GM10248 (cell line): Measurements from ENCODE around the gene BABAM2.

Experiments used
- CTCF ChIA-PET: fragments of 300-600 bp; sonication (Branson Sonifier 250); formaldehyde crosslinking; extraction: SDS; loops from one replicate; lab custom pipeline; 2021; ENCODE audit warnings: antibody characterized with exemption; lab: Yijun Ruan, JAX
- POLR2A ChIA-PET: fragments of 350-650 bp; sonication (Branson Sonifier 250); formaldehyde crosslinking; extraction: SDS; loops from one replicate; lab custom pipeline; 2020; ENCODE audit warnings: antibody characterized with exemption; lab: Yijun Ruan, JAX
- DNase-seq: peaks from one replicate; pipeline ENCODE4 v3.0.0; 2012; ENCODE audit errors: extremely low spot score
- CTCF ChIP-seq: IDR thresholded peaks from 2 replicates; pipeline ENCODE4 v1.5.1; 2012; ENCODE audit warnings: mild to moderate bottlenecking, low read depth; ENCODE audit errors: extremely low read depth, missing control alignments, control extremely low read depth

The BABAM2 gene

GRCh38 chr2:28080911-28081310 is 190.4 kb downstream of the BABAM2 start:
- TF ChIP-seq CTCF, result no peak
- no peak for DNase-seq
- ChIA-PET CTCF (no interaction called here), POLR2A (no interaction called here)

GRCh38 chr2:28082131-28082530 is 191.6 kb downstream of the BABAM2 start:
- DNase-seq, result no peak
- CTCF ChIA-PET, result no interaction called here

DNA sequence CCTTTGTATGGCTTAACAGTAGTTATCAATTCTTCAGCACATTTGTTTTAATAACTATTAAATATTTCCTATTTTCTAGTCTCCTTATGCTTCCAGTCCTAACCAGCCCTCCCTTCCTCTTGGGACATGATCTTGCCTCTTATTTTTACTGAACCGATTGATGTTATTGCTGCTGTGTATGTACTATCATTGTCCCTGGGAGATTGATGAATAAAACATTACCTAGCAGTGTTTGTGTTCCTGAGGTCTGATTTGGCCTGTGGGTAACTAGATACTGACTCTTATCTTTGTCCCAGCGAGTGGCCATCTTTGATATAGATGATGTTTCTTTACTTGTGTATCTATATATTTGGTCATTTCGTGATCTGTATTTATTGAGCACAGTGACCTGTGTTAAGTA is 192.9 kb downstream of the BABAM2 start:
- DNase-seq, result no peak
- POLR2A ChIA-PET, result no interaction called here
- no peak for TF ChIP-seq CTCF
- CTCF ChIA-PET, result no interaction called here

More at GRCh38 chr2:28082131-28082530, 191.6 kb downstream of the BABAM2 start:
- no peak for TF ChIP-seq CTCF
- POLR2A ChIA-PET, result no interaction called here

DNA sequence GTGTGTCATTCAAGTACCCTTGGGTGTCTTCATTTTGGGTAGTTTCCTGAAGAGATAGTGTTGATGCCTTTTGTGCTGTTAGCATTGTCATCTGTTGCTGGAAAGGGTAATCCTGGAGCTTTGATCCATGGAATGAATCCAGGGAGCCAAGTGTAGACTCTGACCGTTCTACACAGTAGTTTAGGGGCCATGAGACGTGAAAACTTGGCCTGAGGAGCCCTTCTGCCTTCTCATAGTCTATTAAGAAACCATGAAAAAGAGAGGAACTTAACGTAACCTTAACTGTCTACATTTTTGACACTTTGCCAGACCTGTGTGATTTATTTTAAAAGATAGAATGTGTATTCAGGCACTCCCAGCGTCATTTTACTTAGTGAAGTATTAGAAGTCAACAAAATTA is 194.0 kb downstream of the BABAM2 start:
- no peak for DNase-seq
- CTCF ChIA-PET, result no interaction called here
- TF ChIP-seq CTCF, result no peak
- POLR2A ChIA-PET, result no interaction called here

DNA sequence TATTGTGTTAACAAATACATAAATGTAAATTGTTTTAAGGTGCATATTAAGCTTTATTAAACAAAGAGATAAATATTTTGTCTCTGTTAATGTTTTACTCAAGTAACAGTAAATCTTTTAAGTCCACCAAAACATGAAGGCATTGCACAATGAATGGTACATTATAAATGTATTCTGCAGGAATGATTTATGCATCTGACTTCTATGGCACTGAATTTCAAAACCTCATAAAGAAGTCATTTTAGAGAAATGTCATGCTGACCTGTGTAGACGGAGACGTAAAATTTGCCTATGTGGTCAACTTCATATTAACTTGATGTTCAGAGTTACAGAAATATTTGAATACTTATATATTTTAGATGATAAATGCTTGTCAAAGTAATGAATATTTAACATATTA is 194.7 kb downstream of the BABAM2 start:
- ChIA-PET POLR2A (no interaction called here), CTCF (no interaction called here)
- DNase-seq, result no peak
- no peak for TF ChIP-seq CTCF

DNA sequence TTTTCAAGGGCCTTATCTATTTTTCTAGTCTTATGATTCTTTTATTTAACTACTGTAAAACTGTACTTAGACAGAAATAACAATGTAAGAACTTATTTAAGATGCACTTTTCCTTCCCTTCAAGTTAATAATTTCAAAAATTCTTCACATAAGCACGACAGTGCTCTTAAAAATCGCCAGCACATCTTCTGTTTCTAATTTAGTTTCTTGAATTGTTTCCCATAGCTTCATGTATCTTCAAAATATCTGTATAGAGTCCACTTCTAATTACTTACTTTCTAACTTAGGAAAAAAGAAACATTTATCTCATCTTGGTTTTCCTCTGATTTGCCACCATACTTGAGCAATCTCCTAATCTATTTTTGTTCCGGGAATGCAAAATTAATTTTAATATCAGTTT is 196.1 kb downstream of the BABAM2 start:
- no peak for TF ChIP-seq CTCF
- DNase-seq, result no peak
- ChIA-PET CTCF (interaction anchor here (1.0 to 1.9 kb wide), 5 partner anchors 12 to 17 kb away, joined by 3 to 4 read pairs (median 3); no protein-coding TSS in a partner anchor), POLR2A (no interaction called here)

- ChIA-PET POLR2A (no interaction called here), CTCF (no interaction called here)
- no peak for TF ChIP-seq CTCF
- no peak for DNase-seq
These were observed 198.4 kb downstream of the BABAM2 start for GRCh38 chr2:28088970-28089369.
